Fibroblast of lung (primary cell): ENCODE results near the gene TIMM29. TPM values are rescaled to one million over a fixed set of nuclear protein-coding genes. Genes with fewer than 3 reads are reported as not detected.
A peak's percentile ranks its signal among the peaks of the same experiment; 100 is the strongest.

Experiments used
- DNase-seq, 2 donors: peaks; one replicate each; pipeline versions ENCODE4 v3.0.0 to v3.0.0-alpha.2; 2010; ENCODE audit warnings: low read depth in 2 of 2
- H2AFZ ChIP-seq: 2 replicates; pipeline ENCODE4 v1.5.1; 2012; ENCODE audit warnings: low read length, control low read depth, inconsistent platforms
- H3K27ac ChIP-seq: 2 replicates; pipeline ENCODE4 v1.5.1; 2011; ENCODE audit warnings: low read length, control low read depth; ENCODE audit not compliant: insufficient read depth
- H3K27me3 ChIP-seq: 2 replicates; pipeline ENCODE4 v1.5.1; 2011; ENCODE audit warnings: mild to moderate bottlenecking, low read length; ENCODE audit not compliant: control insufficient read depth, insufficient read depth
- H3K36me3 ChIP-seq: 2 replicates; pipeline ENCODE4 v1.5.1; 2011; ENCODE audit warnings: low read length; ENCODE audit not compliant: control insufficient read depth, insufficient read depth
- H3K4me1 ChIP-seq: 2 replicates; pipeline ENCODE4 v1.5.1; 2011; ENCODE audit warnings: low read length; ENCODE audit not compliant: control insufficient read depth, insufficient read depth; ENCODE audit errors: extremely low read depth
- H3K4me2 ChIP-seq: 2 replicates; pipeline ENCODE4 v1.5.1; 2011; ENCODE audit warnings: low read length, control low read depth; ENCODE audit not compliant: insufficient read depth; ENCODE audit errors: extremely low read depth
- H3K4me3 ChIP-seq, 4 experiments: fragments of 200-600 bp in 1 of 4; sonication (generic) in 1 of 4; replicated peaks in 1 of 4; 2 replicates each; pipeline ENCODE4 v1.5.1; 2011 to 2016; ENCODE audit warnings: low read length in 4 of 4, low read depth in 3 of 4, mild to moderate bottlenecking in 3 of 4, control low read depth in 2 of 4, inconsistent platforms in 1 of 4, mixed read lengths in 1 of 4; ENCODE audit not compliant: insufficient read depth in 1 of 4; ENCODE audit errors: control extremely low read depth in 1 of 4
- H3K79me2 ChIP-seq: 2 replicates; pipeline ENCODE4 v1.5.1; 2012; ENCODE audit warnings: mild to moderate bottlenecking, low read length, inconsistent platforms; ENCODE audit not compliant: control insufficient read depth, insufficient read depth
- H3K9ac ChIP-seq: 2 replicates; pipeline ENCODE4 v1.5.1; 2011; ENCODE audit warnings: mild to moderate bottlenecking, low read length, control low read depth; ENCODE audit not compliant: insufficient read depth
- H3K9me3 ChIP-seq: 2 replicates; pipeline ENCODE4 v1.5.1; 2012; ENCODE audit warnings: low read depth, low read length; ENCODE audit not compliant: control insufficient read depth, insufficient read depth
- H4K20me1 ChIP-seq: 2 replicates; pipeline ENCODE4 v1.5.1; 2011; ENCODE audit warnings: low read length; ENCODE audit not compliant: control insufficient read depth, insufficient read depth; ENCODE audit errors: extremely low read depth
- CTCF ChIP-seq, 2 donors: IDR thresholded peaks in 1 of 2; conservative IDR thresholded peaks in 1 of 2; 1 replicate in 1 of 2; 2 replicates in 1 of 2; pipeline ENCODE4 v1.5.1; 2011 to 2012; ENCODE audit warnings: low read length in 2 of 2, control low read depth in 1 of 2, inconsistent platforms in 1 of 2, low read depth in 1 of 2, mild to moderate bottlenecking in 1 of 2
- EZH2 ChIP-seq: IDR thresholded peaks from 2 replicates; pipeline ENCODE4 v1.5.1; 2012; ENCODE audit warnings: low read length, control low read depth, mild to moderate bottlenecking; ENCODE audit errors: missing control alignments
- polyA plus RNA-seq, 2 donors: library from polyadenylated mRNA; depleted of rRNA in 1 of 2; stranded (reverse) in 1 of 2; unstranded in 1 of 2; fragments of >200 nt; gene quantifications; 2 replicates each; pipeline ENCODE4 v1.2.1, GENCODE V29; 2011 to 2012; ENCODE audit warnings: missing spikeins in 1 of 2
- total RNA-seq: library from RNA; depleted of rRNA; stranded (reverse); fragments of >200 nt; gene quantifications from 2 replicates; pipeline ENCODE4 v1.2.1, GENCODE V29; 2014

TIMM29 gene
- total and polyA plus RNA-seq, 2 donors (not counting 1 experiment from before 2014, with no cell fraction given): 7.0 to 29.2 TPM

- peaks cover 42% of the 10 kb centered on the region for H3K79me2 ChIP-seq
- H4K20me1 ChIP-seq: no peaks in the 10 kb centered on the region
- H3K4me3 ChIP-seq: peak within 1 kb of the TSS; percentile 88 to 96 (median 91)
- no peak for TF ChIP-seq EZH2
- TF ChIP-seq CTCF (conservative IDR thresholded peaks at IDR 0.05 in 1 of 2, IDR thresholded peaks at IDR 0.05 in 1 of 2; ENCODE audit: low read depth in 1 of 2, low read length in 2 of 2): no peak
- H3K9ac ChIP-seq: peak within 1 kb of the TSS; percentile 90
- peak within 1 kb of the TSS; percentile 82 for H3K27ac ChIP-seq
- DNase-seq: peak; percentile 92 to 97
- peaks cover 1% of the 10 kb centered on the region for H3K36me3 ChIP-seq
- no peaks in the 10 kb centered on the region for H3K27me3 ChIP-seq
- H2AFZ ChIP-seq: peak within 1 kb of the TSS; percentile 73
- no peaks in the 10 kb centered on the region for H3K9me3 ChIP-seq
- no peaks in the 10 kb centered on the region for H3K4me1 ChIP-seq
- peak within 1 kb of the TSS; percentile 99 for H3K4me2 ChIP-seq
Observed at GRCh38 chr19:10960314-10961072, 31.9 kb downstream of the TIMM29 start, which contains the start of gene SMARCA4. Gene SMARCA4, plus strand, starts transcription at chr19:10961030. Its CDS starts 23,122 bp downstream, at chr19:10984152.

- DNase-seq: peak; percentile 13 to 31
Observed at GRCh38 chr19:10961073-10961860, 32.7 kb downstream of the TIMM29 start.

More at GRCh38 chr19:10961073-10961860, 32.7 kb downstream of the TIMM29 start:
- H3K4me3 ChIP-seq: peak overlapping the region; percentile 88 to 96 (median 91)
- H3K79me2 ChIP-seq: peaks cover 49% of the 10 kb centered on the region
- H3K4me2 ChIP-seq: peak overlapping the region; percentile 49
- H3K27ac ChIP-seq: peak overlapping the region; percentile 79
- H3K36me3 ChIP-seq: peaks cover 1% of the 10 kb centered on the region
- peak overlapping the region; percentile 39 for H2AFZ ChIP-seq
- no peaks in the 10 kb centered on the region for H3K27me3 ChIP-seq
- H3K4me1 ChIP-seq: no peaks in the 10 kb centered on the region
- no peaks in the 10 kb centered on the region for H3K9me3 ChIP-seq
- peak overlapping the region; percentile 83 for H3K9ac ChIP-seq
- TF ChIP-seq EZH2 (no peak), CTCF (conservative IDR thresholded peaks at IDR 0.05 in 1 of 2, IDR thresholded peaks at IDR 0.05 in 1 of 2; ENCODE audit: low read depth in 1 of 2, low read length in 2 of 2) (no peak)
- no peaks in the 10 kb centered on the region for H4K20me1 ChIP-seq
